HG03521 (cell line): ENCODE measurements around the gene MAMSTR.
"Not testable (repeated sequence)": the region's sequence is repeated elsewhere in the genome, so short reads cannot be mapped to it uniquely, and the experiment has no call there.

Experiments
- ATAC-seq: cut with Tn5 transposase; IDR thresholded peaks from one replicate; pipeline ENCODE4 v1.9.1; 2021; ENCODE audit warnings: mild to moderate bottlenecking, moderate library complexity; ENCODE audit not compliant: unreplicated experiment

Gene MAMSTR

GRCh38 chr19:48693629-48694028 is 25.9 kb downstream of the MAMSTR start:
- ATAC-seq = not testable (repeated sequence)

GRCh38 chr19:48689449-48689848 is 30.1 kb downstream of the MAMSTR start:
- no peak for ATAC-seq

GRCh38 chr19:48687776-48688175 is 31.7 kb downstream of the MAMSTR start:
- ATAC-seq = no peak

- ATAC-seq = not testable (repeated sequence)
These were observed 32.9 kb downstream of the MAMSTR start for GRCh38 chr19:48686637-48687036.

GRCh38 chr19:48686088-48686487 is 33.4 kb downstream of the MAMSTR start:
- ATAC-seq = no peak

GRCh38 chr19:48685583-48685982 is 33.9 kb downstream of the MAMSTR start:
- no peak for ATAC-seq

GRCh38 chr19:48683349-48683748 is 36.2 kb downstream of the MAMSTR start:
- ATAC-seq = no peak

GRCh38 chr19:48681127-48681470 is 38.4 kb downstream of the MAMSTR start:
- ATAC-seq = no peak

GRCh38 chr19:48680436-48681126 is 38.9 kb downstream of the MAMSTR start:
- ATAC-seq = no peak

GRCh38 chr19:48680006-48680405 is 39.5 kb downstream of the MAMSTR start:
- not testable (repeated sequence) for ATAC-seq

GRCh38 chr19:48678201-48678600 is 41.3 kb downstream of the MAMSTR start:
- no peak for ATAC-seq

- ATAC-seq = no peak
These were observed 42.6 kb downstream of the MAMSTR start for GRCh38 chr19:48676887-48677286.

GRCh38 chr19:48676487-48676886 is 43.0 kb downstream of the MAMSTR start:
- ATAC-seq = no peak

- ATAC-seq = no peak
These were observed 44.4 kb downstream of the MAMSTR start for GRCh38 chr19:48674921-48675824.

GRCh38 chr19:48674216-48674809 is 45.2 kb downstream of the MAMSTR start:
- no peak for ATAC-seq

GRCh38 chr19:48673436-48674100 is 46.0 kb downstream of the MAMSTR start:
- no peak for ATAC-seq

- ATAC-seq = no peak
These were observed 46.5 kb downstream of the MAMSTR start, which contains the start of gene NTN5 for GRCh38 chr19:48672994-48673393. TSS of gene NTN5 (minus strand) at chr19:48673017. CDS start at chr19:48670986, 2,031 bp downstream.

GRCh38 chr19:48671446-48671995 is 48.0 kb downstream of the MAMSTR start:
- no peak for ATAC-seq

GRCh38 chr19:48670699-48671445 is 48.7 kb downstream of the MAMSTR start:
- no peak for ATAC-seq
